NCI-H146 treated with DMSO at 0.1 percent for 48 hours (cell line): ENCODE measurements around the gene FAM174B.
"Not testable (repeated sequence)": the region's sequence is repeated elsewhere in the genome, so short reads cannot be mapped to it uniquely, and the experiment has no call there.

ENCODE experiments used
- DNase-seq: peaks from one replicate; lab custom pipeline; 2025; ENCODE audit not compliant: unreplicated experiment; lab: John Stamatoyannopoulos, UW

The FAM174B gene

DNA sequence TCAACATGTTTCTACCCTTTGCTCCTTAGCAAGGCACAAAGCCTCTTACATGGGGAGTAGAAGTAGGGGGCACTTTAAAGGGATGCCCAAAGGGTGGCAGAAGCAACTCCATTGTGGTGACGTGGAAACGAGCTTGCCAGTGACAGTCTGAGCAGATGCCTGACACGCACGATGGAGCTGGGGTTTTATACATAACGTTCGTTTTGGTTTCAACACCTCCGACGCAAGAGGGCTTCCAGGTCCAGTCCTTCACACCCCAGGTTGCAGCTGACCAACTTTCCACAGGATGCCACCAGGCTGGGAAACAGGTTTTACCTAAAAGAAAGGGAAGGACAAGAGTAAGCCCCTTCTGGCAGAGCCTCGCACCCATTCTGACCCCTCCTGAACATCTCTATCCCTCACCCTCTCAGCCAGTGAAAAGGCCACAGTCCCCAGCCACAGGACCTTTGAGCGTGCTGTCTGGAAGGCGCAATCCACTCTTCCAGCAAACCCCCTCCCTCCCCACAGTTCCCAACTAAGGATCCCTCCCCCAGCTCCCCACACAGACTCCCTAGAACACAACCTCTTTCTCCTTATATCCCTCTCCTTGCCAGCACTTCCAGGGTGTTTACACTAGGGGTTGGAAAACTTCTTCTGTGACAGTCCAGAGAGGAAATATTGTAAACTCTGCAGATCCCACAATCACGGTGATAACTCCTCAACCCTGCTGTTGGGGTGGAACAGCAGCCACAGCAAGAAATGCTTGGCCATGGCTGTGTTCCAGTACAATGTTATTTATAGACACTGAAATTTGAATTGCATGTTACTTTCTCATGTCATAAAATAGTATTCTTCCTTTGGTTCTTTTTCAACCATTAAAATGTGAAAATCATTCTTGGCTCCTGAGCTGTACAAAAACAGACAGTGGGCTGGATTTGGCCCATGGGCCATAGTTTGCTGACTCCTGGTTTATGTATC, 36.2 kb downstream of the FAM174B start:
- no peak for DNase-seq

DNA sequence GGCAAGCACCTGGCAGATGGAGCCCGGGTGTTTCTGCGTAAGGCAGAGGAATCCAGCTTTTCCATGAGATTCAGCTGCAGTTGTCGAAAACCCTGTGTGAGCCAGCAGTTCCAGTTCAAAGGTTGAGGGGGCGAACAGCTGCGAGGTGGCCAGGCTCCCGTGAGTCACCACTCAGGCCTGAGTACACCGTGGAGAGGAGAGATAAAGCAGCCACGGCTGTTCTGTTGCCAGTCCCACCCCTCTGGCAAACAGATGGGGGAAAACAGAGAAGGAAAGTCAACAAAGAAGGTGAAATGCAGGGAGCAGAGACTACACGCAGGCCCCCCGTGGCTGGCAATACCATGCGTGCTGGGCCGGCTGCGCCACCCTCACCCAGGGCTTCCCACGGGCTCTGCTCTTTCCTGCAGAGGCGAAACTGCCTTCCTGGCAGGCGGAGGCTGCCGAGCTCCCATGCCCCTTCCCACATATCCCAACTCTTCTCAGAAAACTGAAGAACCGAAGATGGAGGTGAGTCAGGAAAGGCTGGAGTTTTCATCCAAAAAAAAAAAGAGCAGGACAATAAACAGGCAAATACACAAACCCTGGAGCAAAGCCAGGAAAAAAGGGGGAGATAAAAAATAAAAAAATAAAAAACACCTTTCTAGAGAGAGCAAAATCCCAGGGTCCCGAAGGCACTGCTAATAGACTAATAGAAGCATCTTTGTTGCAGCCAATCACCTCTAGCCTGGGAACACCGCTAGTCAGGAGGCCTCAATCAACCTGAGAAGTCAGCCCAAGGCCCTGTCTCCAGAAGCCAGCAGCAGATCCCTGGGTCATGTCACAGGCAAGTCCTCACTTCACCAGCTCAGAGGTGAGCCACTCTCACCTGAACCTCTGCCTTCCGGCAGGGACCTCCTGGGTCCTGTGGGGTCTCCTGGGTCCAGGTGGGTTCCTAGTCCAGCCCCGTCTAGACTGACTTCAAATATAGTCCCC, 37.7 kb downstream of the FAM174B start:
- peak; percentile 62 for DNase-seq

DNA sequence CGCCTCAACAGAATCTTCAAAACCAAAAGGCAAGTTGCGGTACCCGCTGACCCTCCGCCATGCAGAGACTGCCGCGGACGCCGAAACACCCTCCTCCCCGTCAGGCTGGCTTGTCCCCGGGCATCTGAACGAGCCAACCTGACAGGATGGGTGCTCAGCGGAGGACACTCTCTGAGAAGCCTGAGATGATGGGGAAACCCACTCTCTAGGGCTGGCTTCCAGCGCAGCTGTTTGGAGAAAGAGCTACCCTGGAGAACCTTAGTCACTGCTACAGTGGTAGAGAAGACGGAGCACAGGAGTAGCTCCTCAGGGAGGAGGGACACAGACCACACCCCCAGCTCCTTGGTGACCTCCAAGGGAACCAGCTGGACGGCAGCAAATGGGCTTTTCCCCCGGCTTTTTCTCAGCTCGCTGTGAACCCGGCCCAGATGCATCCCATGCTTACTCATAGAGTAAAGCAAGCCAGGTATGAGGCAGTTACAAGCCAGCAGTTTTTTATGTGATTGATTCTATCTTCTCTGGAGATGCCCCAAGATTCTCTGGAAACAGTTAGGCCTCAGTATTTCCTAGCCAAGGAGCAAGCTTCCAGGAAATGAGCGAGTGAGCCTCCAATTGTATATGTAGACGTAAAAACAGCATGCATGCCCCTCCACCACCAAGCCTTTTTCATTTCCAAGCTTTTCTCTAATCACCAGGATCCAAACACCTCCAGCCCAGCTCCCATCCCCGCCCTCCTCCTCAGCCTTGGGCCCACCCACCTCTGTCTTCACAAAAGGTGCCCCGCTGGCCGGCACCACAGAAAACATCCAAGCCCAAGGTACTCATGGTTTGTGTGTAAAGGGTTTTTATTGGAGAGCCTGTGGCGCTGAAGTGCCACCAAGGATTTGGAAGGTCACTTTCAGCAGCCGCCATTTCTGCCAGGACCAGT, 38.7 kb downstream of the FAM174B start:
- DNase-seq, result no peak

DNA sequence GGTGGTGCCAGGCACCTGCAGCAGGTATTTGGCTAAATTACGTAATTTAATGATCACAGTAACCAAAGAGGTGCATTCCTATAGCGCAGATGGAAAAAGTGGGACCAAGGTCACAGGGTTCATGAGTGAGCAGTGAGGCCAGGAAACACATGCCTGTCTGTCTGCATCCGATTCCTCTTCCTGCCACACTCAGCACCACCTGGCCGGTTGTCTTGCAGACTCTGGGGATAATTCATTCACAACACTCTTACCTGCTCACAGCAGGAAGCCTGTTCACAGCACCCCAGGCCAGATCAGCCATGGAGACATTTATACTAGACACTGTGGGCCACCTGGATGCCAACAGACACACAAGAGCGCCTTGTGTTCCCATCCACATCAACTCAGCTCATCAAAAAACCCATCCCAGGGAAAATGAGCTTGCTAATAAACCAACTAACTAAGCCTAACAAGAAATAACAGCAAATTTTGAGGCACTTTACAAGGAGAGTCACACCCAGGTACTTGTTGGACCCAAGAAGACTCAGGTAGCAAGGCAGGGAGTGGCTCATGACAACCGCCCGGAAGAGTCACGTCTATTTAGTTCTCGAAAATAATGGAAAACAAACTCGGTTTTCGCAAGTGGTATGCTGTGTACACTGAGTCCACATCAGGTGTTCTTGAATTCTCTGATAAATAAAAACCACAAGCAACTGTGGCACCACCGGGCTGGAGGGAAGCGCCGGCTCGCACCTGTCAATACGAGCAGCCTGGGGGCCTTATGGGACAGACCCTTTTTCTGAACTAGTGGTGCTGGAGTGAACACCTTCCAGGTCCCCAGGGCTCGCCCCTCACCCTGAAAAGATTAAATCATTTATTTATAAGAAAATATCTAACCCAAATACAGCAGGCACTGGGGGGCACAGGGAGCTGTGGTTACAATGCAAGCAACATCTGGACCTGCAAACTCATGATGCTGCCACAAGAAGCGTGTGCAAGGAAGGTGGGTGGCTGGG, 40.5 kb downstream of the FAM174B start:
- DNase-seq, result no peak

DNA sequence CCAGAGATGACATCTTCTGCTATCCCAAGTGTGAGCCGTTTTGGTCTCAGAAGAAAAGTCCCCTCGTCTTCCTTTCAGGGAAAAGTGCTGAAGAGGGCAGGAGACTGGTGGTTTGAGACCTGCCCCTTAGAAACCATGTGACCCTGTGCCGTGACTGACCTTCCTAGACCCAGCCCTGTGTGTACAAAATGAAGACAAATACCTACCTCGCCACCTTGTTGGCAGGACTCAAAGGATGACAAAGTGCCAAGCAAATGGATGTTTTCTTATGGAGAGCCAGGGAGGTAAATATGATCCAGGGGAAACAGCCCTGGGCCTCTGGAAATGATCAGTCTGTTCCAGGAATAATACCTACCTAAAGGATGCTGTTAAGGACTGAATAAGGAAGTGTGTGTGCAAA, 41.3 kb downstream of the FAM174B start:
- DNase-seq, result no peak

DNA sequence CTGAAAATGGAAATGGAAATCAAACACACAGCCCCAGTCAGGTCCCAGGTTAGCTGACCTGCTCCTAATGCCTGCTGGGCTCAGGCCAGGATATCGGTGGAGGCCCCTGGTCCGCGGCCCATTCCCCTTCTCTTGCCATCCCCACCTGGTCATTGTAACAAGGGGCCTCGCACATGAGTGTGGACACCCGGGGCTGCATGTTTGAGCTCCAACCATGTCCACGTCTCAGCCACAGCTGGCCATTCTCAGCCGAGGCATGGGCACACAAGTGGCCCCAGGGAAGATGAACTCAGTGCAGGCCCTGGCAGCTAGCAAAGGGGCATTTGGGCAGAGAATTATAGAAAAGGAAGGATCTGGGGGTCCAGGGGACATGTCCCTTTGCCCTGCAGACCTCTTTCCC, 41.7 kb downstream of the FAM174B start:
- no peak for DNase-seq

DNA sequence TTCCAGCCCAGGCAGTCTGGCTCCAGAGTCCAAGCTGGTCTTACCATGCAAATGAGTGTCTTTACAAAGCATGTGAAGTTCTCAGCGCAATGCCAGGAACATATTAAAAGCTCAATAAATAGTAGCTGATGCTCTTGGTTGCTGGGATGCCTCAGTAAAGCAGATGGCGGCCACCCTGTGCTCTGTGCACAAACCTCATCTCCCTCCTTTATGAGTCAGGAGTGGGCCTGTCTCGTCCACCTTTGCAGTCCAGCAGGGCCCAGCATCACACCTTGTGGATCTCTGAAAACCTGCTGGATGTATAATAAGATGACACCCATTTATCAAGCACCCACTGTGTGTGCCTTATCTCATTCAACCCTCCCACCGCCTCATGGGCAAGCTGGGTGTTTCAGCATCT, 42.7 kb downstream of the FAM174B start:
- DNase-seq, result no peak

DNA sequence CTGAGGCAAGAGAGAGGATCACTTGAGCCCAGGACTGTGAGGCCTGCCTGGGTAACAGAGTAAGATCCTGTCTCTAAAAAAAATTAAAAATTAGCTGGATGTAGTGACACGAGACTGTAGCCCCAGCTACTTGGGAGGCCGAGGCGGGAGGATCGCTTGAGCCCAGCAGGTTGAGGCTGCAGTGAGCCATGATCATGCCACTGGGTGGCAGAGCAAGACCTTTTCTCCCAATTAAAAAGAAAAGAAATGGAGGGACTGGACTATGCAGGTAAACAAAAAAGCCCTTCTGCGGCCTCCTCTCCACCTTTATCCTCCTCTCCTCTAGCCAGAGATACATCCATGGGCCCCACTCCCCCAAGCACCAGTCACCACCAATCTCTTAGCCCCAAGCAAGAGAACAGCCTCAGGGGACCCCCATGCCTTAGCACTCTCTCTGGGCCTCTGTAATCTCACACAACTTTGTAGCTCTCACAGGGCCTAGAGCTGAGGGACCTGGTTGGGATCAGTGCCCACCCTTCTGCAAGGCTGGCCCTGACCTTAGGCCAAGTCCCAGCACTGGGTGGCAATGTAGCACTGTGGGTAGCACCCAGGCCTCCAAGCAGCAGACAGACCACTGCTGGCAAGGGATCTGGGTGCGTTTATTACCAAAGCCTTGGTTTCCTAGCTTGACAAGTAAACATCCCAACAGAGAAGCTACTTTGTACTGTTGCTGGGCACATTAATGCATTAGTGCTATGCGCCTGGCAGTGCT, 43.4 kb downstream of the FAM174B start:
- DNase-seq, result no peak

DNA sequence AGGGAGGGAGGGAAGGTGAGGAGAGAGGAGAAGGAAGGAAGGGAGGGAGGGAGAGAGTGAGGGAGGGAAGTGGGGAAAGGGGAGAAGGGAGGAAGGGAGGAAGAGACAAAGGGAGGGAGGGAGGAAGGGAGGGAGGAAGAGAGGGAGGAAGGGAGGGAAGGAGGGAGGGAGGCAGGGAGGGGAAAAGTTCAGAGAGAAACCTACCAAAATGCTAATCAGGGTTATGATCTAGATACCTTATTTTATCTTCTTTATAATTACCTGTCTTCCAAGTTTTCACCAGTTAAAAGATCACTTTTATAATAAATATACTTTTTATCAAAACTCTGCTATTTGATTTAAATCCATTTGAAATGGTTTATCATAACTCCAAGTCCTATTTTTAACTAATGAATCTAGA, 44.4 kb downstream of the FAM174B start:
- no peak for DNase-seq

DNA sequence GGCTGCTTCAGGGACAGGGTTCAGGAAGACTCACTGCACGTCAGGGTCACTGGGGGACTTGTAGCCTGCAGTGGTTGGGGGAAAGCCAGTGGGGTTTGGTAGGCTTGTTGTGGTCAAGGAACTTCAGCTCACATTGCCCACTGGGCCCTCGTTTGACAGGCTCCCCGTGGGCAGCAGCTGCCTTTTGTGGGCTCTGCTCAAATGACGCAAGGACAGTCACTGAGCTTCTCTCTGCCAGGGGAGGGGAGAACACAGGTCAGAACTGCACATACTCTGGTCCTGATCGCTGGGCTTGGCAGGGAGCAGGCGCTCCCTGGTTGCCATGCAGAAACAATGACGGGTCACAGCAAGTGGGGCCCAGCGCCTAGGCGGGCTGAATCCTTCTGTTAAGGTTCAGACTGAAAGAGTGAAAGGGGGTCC, 45.5 kb downstream of the FAM174B start:
- DNase-seq, result no peak

DNA sequence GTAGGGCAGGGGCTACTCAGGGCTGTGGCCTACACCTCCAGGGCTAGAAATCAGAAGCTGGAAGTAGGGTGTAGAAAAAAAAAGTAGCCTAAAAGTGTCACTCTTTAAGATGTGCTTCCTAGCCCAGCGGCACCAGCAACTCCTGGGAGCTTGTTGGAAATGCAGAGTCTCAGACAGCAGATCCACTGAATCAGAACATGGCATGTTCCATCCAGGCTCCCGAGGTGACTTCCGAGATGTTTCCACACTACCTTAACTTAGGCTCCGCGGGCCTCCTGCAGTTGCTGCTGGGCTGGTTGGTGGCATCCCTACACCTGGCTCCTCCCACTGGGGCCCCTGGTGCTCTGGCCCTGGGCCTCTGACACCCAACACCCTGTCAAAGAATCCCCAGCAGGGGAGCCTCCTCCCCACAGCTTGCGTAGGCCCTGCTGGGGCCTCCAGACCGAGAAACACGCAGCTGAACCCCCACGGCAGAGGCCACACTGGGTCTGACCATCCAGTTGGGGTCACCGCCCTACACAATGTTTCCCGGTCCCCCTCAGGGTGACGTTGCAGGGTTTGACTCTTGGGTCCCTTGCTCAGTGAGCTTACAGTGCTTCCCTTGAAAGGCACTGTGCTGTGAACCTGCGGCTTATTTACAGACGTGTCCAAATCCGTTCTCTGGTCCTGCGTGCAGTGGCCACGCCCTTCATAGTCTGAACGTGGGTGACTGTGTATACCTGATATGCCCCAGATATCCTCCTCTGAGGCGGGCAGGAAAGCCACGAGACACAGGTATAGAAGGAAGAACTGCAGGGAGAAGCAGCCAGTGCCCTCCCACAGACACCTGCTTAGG, 46.5 kb downstream of the FAM174B start:
- no peak for DNase-seq

DNA sequence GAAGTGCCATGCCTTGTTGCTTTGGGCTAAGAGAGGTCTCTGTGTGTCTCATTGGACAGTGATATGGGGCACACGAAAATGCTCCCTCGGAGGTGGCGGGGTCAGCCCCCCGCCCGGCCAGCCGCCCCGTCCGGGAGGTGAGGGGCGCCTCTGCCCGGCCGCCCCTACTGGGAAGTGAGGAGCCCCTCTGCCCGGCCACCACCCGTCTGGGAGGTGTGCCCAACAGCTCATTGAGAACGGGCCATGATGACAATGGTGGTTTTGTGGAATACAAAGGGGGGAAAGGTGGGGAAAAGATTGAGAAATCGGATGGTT, 48.8 kb downstream of the FAM174B start:
- not testable (repeated sequence) for DNase-seq

DNA sequence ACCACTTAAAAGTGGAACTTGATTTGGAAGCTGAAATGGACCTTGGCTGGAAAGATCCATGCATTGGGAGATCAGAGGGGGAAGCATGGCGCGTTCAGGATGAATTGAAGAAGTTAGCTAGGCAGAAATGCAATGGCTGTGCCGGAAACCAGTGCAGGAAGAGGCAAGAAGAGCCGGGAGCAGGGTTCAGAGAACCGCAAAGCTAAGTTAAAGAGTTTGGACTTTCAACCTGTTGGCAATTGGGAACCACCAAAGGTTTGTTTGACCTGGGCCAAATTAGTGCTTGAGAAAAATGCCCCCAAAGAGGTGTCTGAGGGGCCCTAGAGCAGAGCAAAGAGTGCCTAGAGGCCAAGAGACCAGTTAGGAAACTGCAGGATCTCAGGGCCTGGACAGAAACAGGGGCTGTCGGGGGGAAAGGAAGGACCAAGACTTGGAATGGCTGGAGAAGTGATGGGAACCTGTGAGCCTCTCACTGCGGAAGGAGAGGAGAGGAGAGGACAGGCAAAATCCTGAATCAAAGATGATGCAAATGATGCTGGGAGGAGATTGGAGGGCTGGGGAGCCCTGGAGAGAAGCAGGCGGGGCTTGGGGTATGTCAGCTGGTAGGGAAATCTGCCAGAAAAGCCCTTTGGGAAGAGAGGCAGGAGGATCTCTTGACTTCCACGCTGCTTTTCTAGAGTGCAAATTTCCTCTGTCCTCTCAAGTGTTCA, 49.3 kb downstream of the FAM174B start:
- DNase-seq, result no peak

DNA sequence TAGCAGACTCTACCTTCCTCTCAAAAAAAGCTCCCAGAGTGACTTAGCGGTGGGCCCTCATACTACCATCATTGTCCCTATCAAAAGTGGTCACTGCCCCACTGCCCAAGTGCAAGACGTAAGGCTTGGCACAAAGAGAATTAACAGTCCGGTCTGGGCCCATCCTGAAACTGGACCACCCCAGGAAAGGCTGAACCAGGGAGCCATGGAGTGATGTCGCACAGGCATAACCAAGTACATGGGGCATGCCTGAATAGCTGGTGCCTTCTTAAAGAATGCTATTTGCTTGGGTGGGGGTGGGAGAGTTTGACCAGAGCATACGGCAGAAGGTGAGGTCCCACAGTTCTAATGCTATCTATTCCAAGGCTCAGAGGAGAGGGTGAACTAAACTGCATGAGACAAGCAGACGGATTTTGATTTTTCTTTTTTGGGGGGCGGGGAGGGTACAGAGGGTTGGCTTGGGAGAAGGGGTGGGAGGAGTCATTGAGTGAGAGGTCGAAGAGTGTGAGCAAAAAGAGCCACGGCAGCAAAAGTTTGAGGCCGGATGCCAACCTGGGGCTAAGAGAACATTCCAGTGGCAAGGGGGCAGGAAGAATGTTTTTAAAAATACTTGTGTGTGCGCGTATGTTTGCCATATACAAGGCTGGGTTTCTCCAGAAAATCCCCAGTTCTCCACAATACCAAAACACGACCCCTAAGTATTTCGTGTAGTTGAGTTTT, 50.2 kb downstream of the FAM174B start:
- no peak for DNase-seq

DNA sequence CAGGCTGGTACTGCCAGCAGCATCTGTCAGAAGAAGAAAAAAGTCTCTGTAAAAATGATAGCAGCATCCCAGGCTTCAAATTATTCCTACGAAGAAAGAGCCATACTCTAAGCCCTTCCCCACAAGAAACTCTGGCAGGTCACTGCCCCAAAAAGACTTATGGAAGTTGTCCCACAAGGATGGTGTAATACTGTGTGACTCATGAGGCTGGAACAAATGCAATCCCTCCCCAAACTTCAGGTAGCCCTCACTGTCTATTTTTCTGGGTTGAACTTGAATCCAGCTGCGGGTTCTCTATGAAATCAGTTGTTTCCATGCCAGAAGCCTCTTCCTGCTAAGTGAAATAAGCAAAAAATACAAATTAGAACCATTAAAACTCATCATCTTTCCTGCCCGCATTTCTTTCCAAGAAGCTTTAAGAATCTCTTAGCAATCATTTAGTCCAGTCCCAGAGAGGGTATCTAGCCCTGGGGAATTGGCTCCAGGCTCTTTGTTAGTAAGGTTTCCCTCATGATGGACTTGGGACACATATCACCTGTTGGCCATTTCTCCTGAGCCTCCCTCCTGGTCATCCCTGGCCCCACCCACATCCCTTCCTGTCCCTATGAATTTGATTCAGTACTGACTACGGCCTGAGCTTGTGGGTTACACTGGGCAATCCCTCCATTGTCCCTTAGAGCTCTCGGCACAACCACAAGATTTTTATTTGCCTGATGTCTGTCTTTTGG, 51.7 kb downstream of the FAM174B start:
- DNase-seq, result no peak

DNA sequence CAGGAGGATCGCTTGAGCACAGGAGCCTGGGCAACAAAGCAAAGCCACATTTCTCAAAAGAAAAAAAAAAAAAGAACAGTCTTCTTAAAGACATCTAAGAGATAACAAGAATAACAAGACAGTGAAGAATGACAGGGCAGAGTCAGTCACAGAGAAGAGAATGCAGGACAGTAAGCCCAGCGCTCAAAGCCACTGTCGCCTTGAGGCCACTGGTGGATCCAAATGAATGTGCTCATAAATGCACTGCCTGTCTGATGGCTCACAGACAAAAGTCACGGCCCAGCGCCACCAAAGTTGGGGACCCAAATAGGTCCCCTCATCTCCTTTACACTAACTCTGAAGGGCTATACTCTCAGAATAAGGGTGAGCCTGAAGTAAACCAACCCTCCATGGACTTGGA, 52.3 kb downstream of the FAM174B start:
- no peak for DNase-seq
